HL-60 (cell line): Measurements from ENCODE around the gene GAK.

Experiments
- CTCF ChIP-seq: IDR thresholded peaks from one replicate; pipeline ENCODE4 v1.5.1; 2011; ENCODE audit warnings: low read length, control low read depth, inconsistent platforms; ENCODE audit not compliant: insufficient read depth
- POLR2AphosphoS5 ChIP-seq: IDR thresholded peaks from 2 replicates; pipeline ENCODE4 v1.6.1; 2012; ENCODE audit warnings: low read depth
- REST ChIP-seq: IDR thresholded peaks from 2 replicates; pipeline ENCODE4 v1.6.1; 2012; ENCODE audit warnings: low read depth; ENCODE audit not compliant: insufficient replicate concordance

GRCh38 chr4:819401-820229, 112.5 kb downstream of the GAK start:
- TF ChIP-seq CTCF (no peak), REST (no peak), POLR2AphosphoS5 (no peak)
